ENCODE results near the gene DENND2D.

Gene DENND2D, protein sequence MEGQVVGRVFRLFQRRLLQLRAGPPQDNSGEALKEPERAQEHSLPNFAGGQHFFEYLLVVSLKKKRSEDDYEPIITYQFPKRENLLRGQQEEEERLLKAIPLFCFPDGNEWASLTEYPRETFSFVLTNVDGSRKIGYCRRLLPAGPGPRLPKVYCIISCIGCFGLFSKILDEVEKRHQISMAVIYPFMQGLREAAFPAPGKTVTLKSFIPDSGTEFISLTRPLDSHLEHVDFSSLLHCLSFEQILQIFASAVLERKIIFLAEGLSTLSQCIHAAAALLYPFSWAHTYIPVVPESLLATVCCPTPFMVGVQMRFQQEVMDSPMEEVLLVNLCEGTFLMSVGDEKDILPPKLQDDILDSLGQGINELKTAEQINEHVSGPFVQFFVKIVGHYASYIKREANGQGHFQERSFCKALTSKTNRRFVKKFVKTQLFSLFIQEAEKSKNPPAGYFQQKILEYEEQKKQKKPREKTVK

DNA sequence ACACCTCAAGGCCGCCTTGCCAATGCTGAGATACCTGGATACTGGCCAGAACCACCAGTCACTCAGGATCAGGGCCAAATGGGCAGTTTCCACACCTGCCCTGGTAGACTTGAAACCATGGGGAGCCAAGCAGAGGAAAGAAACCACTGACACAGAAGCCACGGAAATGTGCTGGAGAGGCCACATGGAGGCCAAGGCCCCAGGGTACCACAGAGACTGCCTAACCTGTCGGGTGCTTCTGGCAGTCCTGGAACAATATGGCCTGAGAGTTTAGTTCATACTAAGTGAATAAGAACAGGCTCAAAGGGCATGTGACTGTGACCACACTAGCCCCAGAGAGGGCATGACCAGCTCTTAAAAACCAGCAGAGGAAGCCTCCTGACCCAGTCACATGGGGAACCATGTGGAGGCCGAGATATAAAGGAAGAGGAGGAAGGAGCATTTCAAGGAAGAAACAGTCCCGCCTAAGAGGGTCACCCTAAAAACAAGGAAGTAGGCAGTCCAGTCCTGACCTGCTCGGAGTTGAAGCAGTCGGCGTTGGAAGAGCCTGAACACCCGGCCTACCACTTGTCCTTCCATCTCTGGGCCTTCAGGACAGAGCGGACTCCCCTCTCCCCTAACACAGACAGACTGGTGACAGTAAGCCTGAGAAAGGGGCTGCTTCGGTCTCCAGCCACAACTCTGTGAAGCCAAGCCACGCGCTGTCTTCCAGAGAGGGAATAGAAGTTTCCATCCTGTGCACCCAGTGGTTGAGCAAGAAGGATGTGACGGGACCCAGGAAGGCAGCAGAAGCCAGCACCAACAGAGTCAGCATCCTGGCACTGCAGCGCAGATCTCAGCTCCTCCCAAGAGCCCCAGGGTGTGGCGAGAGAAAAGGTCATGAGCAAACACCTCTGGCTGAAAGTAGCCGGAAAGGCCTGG is at the start of gene DENND2D:
TSS of gene DENND2D (minus strand) at position 766 of the 921 bp plus-strand sequence. CDS start at position 579, 187 bp downstream.
- peak; percentile 40 for DNase-seq

DNA sequence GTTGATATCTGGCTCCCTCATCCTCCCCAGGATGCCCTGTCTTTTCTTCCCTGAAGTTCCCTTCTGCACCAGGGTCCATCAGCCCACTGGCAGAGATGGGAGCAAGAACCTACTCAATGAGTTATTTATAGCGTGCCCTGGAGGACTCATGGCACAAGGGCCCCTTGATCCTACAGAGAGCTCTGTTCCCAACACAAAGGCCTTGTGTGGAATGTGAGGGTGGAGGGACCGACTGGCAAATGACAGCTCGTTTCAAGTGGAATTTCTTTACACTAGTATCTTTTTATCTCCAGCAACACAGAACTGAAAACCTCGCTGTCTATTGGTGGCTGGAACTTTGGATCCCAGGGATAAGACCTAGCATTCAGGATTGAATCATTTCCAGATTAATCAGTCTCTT is 49.5 kb upstream of the DENND2D start:
- DNase-seq = peak; percentile 69

DNA sequence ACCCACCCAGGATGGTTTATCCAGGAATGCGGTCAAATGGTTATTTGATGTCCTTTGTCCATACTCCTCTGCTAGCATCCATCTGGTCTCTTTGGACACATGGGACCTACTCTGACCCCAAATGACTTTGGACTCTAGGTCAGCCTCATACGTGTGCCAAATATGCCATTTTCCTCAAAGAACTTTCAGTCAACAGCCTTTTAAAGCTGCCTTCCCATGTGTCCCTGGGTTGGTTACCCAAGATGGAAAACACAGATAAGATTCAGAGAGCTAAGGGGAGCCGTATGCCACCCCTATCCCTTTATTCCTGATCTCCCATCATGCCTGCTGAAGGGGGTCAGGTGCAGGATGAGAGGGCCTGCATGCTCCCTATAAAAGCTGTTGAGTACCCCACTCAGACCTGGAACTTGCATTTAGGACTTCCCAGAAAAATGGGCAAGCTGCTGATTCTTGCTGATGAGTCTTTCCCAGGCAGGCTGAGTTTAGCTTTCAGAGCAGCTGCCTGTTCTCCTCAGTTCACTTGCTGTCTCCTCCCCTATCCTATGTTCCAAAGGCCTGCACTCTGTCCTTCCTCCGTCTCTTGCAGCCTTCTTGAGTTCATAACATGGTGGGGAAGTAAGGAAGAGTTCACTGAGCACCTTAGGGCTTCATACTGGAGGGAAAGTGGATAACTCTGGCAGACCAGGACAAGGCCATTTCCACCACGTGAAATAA is 46.8 kb upstream of the DENND2D start:
- no peak for DNase-seq

DNA sequence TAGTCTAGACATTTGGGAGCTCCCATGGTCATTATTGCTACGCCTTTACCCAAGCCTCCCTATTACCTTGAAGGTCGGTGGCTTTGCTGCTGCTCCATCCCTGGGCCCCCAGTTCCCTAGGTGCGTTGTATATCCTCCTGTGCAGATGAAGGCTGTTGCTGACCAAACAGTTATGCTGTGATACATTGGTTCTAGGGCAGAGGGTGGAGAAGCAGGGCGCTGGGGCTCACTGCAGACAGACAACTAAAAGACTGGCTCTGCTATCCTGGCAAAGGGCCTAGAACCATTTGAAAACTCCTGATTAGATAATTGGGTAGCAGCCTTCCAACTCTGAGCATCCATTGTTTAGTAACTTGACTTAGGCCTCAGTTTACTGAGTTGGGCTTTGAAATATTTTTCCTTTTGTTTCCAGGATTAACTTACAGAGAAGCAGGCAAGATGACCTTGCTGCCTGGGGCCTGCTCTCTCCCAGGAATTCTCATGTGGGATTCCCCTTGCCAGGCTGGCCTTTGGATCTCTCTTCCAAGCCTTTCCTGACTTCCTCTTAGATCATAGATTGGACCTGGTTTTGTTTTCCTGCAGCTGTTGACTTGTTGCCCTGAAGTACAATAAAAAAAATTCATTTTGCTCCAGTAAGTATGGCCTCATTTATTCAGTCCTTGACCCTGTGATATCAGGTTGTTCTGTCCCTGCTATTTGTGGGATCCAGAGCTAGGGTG is 42.5 kb upstream of the DENND2D start:
- peak; percentile 14 for DNase-seq

DNA sequence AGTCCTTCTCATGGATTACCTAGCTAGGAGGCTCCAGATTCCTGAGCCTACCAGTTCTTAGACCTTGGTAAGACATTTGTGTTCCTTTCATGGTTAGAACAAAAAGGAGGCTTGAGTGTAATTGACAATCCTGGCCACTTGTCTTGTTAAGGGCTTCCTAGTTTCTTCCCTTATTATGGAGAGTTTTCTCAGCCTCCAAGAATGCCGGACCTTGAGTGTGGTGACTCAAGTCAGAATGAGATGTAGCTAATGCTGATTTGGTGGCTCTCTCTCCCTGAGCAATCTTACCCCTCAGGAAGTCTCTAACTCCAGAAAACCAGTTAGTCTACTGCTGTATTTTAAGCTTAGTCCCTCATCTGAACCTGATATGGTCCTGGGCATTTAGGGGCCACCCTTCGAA is 41.4 kb upstream of the DENND2D start:
- DNase-seq = no peak

DNA sequence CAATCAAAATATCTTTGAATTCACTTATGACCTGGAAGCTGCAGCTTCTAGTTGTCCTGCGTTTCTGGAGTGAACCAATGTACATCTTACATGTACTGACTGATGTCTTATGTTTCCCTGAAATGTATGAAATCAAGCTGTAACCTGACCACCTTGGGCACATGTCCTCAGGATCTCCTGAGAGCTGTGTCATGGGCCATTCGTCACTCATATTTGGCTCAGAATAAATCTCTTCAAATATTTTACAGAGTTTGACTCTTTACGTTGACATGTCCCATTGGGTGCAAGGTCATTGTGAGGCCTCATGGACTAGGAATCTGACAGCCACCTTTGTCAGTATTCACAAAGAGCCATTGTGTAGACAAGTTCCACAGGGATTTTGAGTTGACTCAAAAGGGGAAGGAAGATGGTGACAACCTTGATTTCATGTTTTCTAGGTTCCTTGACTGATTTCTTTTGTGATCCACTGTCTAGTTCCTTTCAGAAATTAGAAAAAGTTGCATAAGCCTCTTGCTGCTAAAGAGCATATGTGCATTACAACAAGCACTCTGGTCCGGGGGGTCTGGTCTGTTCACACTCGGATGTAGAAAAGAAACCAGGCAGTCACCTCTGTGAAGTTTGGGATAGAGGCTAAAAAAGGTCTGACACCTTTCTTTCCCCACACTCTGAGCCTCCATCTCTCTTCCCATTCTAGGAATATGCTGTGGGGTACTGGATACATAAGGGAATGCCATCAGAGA is 37.8 kb upstream of the DENND2D start:
- DNase-seq = no peak

DNA sequence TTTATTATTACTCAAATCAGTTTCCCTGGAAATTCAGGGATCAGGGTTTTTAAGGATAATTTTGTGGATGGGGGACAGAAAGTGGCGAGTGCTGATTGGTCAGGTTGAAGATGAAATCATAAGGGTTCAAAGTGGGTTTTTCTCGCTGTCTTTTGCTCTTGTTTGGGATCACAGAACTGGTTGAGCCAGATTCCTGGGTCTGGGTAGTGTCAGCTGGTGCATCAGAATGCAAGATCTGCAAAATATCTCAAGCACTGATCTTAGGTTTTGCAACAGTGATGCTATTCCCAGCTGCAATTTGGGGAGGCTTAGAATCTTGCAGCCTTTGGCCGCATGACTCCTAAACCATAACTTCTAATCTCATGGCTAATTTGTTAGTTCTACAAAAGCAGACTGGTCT is 36.4 kb upstream of the DENND2D start:
- no peak for DNase-seq

DNA sequence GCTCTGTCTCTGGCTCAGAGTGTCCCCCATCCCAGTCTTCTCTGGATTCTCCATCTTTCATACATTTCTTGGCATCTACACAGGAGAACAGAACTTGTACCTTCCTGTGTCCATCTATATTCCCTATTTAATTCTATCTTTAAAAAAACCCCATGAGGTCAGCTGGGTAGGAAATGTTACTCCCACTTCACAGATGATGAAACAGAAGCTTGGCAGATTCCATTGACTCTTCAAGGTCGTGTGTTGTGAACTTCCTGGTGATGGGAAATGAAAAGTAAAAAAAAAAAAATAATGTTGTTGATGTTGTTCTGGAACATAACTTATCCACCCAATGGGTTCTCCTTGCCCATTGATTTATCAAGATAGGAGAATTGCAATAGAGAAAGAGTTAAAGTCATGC is 35.9 kb upstream of the DENND2D start:
- no peak for DNase-seq

DNA sequence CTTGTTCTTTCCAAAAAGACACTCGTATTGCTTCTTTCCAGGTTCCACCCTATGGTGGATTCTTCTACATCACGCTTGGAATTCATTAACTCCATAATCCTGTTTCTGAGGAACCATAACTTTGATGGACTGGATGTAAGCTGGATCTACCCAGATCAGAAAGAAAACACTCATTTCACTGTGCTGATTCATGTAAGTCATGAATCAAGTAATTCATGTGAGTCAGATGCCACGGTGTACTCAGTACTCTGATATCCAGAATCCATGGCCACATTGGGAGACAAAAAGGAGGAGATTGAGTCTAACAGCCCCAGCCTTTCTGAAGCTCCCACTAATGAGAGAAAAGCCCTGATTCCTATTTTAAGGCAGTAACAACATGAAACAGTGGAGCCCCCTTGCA is 34.4 kb upstream of the DENND2D start:
- DNase-seq = no peak

DNA sequence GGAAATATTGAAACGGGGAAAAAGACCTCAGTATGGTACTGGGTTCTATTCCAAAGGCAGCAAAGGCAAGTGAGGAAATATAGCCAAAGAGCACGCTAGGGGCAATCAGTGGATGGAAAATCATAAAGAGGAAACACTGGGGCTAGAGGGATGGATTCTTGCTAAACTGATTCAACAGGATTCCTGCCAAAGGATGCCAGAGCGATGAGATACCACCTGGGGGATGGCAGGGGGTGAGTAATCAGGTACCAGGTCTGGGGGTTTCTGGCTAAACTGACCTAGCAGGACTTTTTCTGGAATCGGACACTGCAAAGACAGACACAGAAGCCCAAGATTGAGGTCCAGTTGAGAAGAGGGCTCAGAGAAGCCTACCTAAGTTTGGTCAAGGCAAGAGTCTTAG is 33.8 kb upstream of the DENND2D start:
- no peak for DNase-seq

DNA sequence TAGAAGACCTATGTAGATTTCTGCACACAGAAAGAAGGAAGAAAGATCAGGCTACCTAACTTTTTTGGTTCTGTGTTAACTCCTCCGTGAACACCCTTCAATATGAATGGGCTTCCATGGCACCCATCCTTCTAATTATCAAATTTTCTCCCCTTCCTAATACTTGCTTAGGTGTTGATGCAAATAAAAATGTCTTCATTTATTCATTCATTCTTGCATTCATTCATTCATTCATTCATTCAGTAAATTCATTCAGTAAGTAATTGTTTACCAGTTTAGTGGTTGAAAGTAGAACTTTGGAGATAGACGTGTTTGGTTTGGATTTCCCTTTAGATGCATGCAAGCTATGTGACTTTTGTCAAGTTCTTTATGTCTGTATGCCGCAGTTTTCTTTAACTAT is 31.7 kb upstream of the DENND2D start:
- DNase-seq = no peak

DNA sequence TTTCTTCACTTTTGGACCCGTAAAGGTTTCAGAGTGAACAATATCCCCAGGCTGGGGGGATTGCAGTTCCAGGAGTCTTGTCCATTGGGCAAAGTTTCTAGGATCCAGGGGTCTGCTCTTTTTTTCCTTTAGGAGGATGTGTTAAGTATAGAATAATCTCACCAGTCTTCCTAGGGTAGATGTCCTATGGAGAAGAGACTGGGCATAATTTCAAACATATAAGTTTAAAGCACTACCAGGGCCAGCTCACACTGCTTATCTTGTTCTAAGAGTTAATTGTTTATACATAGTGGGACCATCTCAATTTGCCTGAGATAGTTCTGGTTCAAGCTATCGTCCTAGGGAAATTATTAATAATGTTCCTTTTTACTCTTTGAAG is 28.3 kb upstream of the DENND2D start:
- DNase-seq = no peak

DNA sequence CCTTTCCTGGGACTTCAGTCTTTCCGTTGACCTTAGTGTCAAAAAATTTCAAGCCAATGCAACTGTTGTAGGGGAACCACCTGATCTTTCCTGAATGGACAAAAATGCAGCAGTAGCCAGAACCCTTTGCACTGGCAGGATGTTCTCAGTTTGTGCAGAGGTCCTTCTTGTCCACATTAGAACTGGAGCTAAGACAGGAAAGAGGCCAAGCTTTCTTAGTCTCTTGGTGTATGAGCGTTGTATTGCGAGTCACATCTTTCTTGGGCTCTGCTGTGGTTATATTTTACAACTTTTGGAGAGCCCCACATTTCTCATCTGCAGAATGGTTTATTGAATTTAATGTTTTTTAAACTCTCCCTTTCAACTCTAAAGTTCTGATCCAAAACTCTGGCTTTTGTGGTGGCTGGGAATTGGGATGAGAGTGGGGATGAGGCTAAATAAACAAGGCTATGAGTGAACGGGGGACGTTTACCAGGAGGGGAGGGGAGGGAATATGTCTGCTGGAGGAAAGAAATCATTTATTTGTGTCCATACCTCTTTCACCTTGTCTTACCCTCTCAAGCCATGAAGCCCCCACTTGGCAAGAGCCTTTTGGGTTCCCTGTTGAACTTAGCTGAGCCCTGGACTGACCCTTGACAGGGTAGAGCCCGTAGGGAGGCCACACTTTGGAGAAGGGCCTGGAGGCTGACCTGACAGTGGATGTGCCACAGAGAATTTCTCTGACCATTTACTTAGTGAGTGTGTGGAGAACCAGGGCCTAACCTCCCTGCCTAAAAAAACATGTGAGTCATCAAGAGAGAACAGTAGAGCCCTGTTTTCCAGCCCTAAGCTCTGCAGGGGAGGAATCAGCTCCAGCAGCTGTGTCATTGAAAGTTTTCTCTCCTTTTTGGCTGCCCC is 27.7 kb upstream of the DENND2D start:
- peak; percentile 50 for DNase-seq

DNA sequence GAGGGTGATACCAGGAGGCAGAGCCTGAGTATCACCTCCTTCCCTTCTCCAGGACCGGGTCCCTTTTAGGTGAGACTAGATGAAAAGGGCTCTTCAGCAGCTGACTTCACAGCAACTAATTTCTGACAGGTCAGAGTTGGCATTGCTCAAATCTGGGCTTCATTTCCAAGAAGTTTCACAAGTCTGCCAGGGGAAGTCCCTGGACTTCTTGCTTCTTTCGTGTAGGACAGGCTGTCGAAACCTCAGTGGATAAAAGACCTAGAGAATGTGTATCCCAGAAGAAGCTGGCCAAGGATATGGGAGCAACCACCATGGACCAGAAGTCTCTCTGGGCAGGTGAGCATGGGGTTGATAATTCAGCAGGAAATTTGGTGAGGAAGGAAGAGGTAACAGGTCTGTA is 27.0 kb upstream of the DENND2D start, which contains the start of gene CHI3L2:
TSS of gene CHI3L2 (plus strand) at position 280 of the 400 bp plus-strand sequence. CDS start at position 297, 17 bp downstream.
- DNase-seq = no peak

DNA sequence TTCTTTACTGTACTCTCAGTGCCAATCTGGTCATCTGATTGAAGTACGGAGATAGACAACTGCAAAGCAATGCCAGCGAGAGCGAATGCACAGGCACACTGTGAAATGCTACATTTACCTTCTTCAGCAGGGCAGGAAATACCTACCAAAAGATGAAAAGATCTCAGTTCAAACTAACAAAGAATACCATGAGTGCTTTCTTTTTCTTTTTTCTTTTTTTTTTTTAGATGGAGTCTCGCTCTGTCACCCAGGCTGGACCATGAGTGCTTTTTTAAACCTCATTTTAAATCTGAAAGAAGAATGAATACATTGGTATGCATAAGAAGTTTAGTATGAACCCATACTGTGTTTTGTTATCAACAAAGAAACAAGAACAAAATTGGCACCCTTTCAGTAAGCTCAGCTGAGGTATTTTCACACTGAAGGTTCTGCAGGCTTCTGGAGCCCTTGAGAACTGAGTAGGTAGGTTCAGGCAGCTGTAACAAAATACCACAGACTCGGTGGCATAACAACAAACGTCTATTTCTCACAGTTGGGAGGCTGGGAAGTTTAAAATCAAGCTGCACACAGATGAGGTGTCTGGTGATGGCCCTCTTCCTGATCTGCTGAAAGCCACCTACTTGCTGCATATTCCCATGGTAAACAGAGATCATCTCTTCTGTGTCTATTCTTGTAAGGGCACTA is 25.4 kb upstream of the DENND2D start:
- DNase-seq = no peak

DNA sequence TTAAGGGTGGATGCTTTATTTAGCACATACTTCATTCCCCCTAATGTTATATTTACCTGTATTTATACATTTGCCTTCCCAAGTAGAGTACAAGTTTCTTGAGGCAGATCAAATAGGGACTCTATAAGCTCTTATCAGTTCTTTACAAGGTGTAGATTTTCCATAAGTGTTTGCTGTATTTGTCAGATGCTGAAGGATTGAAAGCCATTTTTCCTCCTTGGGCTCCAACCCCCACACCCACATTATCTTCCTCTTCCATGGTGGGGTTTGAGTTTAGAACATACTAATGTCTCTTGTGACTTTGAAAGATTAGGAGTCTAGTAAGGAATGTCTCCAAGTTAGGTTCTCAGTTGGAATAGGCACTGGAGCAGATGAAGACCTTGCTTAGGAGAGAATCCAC is 24.6 kb upstream of the DENND2D start:
- DNase-seq = no peak

DNA sequence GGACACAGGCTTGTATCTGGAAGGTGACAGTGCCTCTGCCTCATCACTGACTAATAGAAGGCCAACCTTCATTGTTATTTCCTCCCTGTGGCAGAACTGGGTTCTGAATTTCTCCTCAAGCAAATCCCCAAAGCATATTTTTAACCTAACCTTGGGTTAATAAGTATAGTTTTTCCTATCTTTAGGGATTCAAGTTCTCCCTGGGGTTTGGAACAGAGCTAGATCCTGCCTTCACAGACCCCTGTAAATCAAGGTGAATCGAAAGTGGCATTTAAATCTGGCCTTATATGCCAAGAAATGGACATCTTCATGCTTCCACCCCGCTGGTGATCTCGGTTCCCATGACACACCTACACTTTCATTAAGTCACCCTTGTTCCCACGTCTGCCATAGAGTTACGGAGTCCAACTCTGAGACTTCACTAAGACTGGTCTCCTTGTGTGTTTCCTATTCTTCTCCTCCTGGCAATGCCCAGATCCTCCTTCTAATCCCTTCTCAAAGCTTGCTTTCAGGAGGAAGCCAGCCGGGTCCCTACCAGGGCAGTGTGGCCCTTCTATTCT is 22.8 kb upstream of the DENND2D start:
- no peak for DNase-seq

DNA sequence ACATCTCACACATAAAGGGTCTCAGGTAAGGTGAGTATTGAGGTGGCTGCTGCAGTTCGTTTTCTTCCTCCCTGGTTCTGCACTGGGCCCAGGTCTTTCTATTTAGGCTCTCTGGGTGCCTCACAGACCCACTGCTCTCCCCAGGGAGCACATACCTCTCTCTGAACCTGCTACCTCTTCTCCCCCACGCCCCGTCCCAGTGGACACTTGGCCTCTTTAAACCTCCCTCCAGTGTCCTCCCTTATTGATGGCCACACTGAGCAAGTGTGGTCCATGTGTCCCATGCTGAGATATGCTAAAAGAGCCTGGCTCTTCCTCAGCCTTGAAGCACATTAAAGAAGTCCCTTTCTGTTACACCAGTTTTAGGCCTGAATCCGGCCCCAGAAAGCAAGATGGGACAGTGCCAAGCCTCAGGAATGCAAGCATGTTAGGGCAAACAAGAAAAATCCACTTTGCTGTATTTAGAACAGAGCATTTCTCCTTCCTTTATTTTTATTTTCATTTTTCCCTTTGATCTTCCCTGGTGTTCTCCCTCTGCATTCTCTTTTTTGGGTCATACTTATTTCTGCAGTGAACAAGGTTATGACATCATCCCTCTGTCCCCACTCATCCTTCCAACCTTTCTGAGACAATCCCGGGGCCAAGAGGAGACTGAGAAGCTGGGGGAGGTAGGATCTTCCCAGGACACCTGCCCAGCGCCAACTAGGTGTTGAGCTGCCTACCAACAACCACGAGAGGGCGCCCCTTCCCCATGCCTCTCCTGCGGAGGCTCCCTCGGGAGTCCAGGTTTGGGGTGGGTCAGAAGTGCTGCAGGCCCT is 22.1 kb upstream of the DENND2D start:
- peak; percentile 64 for DNase-seq

Measured in midbrain (tissue), 1 donor.